Endometrial microvascular endothelial cells (primary cell): ENCODE measurements around the gene AP3D1. TPM values are rescaled to one million over a fixed set of nuclear protein-coding genes. Genes with fewer than 3 reads are reported as not detected.

Experiments
- in situ Hi-C: cut with HindIII; loops from 2 replicates; pipeline ENCODE4 v1.10.0; 2017; ENCODE audit warnings: low sequenced_read_pairs, low pct_unique_long_range_greater_than_20kb; ENCODE audit errors: inconsistent ontology term
- total RNA-seq: library from RNA; depleted of rRNA; stranded (reverse); fragments of >200 nt; gene quantifications from one replicate; pipeline ENCODE4 v1.2.3, GENCODE V29; 2015; ENCODE audit errors: inconsistent ontology term

The AP3D1 gene
- total RNA-seq, 1 donor from 2014 or later, result 103 TPM

DNA sequence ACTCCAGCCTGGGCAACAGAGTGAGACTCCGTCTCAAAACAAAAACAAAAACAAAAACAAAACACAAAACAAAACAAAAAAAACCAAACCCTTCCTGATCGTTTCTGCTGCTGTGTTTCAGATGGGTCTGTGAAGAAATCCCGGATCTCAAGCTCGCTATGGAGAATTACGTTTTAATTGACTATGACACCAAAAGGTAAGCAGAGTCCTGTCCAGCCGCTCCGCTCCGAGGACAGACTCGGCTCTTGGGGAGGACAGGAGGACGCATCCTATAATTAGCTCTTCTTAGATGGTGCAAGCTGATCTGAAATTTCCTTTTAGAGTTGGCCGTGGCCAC, 34.3 kb upstream of the AP3D1 start:
- in situ Hi-C loops, result no loop called here

DNA sequence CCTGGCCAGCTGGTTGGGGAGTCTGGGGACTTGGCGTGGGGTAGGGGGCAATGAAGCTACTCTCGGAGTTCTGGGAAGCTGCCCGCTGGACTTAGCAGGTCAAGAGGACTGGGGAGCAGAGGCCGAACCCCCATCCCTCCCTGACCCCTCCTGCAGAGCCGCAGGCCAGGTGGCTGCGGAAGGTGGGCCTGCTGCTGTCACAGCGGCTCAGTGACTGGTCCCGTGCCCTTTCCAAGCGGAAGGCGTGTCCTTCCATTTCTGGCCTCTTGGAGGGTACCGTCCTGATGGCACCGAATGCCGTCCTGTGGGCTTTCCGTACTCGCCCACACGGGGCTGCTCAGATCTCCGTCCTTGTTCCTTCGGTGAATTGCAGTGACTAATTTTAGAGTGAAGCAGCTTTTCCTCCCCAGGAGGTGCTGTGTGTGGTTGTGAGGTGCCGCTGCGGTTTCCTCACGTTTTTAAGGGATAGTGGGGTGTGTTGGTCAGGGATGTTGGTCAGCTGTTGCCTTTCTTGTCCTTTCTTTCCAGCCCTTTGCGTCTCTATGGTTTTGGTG, 33.1 kb upstream of the AP3D1 start:
- in situ Hi-C loops, result no loop called here

DNA sequence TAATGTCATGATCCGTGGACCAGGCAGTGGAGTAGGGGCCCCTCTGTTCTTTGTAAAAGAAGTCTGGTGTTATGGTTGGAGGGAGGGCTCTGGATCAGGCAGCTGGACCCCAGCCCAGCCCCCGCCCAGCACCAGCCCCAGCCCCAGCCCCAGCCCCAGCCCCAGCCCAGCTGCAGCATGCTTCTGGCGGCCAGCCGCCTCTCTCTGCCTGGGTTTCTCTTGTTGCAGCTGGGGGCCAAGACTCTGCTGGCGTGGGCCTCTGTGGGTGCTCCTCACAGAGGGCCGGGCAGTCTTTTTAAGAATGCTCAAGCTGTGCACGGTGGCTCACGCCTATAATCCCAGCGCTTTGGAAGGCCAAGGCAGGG, 30.2 kb upstream of the AP3D1 start:
- in situ Hi-C loops, result no loop called here

DNA sequence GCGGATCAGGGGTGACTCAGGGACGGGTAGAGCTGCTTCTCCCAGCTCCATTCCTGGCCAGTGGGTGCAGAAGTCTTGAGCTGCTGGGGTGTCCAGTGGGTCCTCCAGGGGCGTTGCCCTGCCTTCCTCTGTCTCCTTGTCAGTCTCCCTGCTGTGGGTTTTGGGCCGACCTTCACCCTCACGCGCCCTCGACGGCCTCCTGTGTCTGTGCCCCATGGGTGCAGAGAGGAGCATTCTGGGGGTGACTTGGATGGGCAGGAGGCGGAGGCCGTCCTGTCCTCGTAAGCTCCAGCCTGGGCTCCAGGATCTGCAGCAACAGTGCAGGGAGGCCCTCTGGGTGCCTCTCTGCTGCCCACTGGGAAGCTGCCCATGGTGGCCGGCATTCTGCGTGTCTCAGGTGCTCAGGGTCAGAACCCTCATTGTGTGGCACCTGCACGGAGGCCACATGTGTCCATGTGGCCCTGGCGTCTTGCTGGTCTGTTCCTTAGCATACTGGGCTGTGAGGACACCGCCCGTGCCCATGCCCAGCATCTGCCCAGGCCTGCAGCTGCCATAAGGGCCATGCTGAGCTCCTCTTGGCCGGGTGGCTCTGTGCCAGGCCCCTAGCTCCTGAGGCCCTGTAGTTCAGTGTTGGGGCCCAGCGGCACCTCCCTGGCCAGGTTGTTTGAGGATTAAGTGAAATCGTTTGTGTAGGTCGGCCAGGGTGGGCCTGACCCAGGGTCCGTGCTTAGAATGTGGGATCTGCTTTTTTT, 29.7 kb upstream of the AP3D1 start:
- in situ Hi-C loops, result no loop called here

DNA sequence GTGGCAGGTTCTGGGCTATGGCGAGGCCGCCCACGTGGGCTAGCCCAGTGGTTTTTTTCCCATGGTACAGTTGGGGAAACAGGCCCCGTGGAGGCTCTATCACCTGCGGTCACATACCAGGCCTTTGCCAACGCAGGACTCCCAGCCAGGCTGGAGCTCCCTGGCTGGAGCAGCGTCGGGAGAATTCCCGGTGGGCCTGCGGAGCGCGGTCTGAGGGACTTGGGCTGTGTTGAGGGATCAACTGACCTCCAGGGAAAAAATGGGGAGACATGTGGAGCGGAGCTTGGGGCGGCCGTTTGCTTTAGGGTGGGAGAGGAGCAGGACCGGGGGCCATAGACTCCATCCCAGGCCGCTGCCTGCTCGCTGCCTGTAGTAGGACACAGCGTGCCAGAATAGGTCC, 28.7 kb upstream of the AP3D1 start:
- in situ Hi-C loops, result no loop called here

DNA sequence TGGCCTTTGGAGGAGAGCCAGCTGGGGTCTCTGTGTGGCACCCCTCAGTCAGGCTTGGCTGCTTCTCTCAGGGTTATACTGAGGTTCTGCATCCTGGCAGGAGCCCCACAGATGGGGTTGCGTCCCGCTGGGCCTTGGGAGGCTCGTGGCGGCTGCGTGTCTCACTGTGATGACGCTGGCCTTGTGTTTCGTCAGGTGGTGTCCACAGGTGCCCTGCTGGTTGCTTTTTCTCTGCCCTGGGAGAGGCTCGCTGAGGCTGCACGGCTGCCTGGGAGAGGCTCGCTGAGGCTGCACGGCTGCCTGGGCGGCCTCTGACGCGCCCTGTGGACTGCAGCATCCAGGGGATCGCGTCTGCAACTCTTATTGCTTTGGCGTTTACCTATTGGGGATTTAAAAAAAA, 27.7 kb upstream of the AP3D1 start:
- in situ Hi-C loops, result no loop called here

DNA sequence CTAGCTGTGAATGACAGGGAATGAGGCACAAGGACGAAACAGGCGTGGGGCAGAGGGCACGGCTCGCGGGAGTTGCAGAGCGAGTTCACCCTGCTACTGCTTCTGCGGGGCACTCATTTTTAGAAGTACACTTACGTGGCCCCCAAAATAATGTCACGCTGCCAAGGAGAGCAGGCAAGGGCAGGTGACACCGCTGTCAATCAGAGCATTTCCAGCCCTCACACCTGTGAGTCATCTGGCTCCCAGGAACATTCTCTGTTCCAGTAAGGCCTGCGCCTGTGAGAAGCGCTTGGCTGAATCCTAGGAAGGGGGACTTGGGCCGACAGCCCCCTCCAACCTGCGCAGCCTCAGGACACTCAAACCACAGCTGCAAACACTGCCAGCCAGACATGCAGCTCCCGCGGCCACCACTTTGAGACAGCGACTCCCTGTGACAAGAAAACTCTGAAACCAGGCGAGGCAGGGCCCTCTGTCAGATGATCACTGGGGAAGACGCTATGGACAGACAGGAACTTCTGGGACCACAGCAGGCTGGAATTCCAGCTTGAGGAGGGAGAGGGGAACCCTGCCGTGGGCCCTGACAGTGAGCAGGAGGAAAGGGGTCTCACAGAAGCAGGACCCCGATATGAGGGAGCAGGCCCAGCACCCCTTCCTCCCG, 25.1 kb upstream of the AP3D1 start:
- in situ Hi-C loops, result no loop called here

DNA sequence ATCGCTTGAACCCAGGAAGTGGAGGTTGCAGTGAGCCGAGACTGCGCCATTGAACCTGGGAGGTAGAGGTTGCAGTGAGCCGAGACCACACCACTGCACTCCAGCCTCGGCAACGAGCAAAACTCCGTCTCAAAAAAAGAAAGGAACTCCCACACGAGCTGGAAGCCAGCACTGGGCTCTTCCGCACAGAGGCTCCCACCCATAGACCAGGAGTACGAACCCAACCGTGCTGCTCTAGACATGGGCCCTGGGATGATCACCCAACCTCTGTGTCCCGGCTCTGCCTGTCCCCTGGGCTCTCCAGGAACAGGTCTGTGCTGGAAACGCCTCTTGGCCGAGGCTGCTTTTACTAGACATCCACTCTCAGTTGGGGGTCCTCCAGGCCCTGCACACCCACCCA, 24.4 kb upstream of the AP3D1 start:
- in situ Hi-C loops, result no loop called here

DNA sequence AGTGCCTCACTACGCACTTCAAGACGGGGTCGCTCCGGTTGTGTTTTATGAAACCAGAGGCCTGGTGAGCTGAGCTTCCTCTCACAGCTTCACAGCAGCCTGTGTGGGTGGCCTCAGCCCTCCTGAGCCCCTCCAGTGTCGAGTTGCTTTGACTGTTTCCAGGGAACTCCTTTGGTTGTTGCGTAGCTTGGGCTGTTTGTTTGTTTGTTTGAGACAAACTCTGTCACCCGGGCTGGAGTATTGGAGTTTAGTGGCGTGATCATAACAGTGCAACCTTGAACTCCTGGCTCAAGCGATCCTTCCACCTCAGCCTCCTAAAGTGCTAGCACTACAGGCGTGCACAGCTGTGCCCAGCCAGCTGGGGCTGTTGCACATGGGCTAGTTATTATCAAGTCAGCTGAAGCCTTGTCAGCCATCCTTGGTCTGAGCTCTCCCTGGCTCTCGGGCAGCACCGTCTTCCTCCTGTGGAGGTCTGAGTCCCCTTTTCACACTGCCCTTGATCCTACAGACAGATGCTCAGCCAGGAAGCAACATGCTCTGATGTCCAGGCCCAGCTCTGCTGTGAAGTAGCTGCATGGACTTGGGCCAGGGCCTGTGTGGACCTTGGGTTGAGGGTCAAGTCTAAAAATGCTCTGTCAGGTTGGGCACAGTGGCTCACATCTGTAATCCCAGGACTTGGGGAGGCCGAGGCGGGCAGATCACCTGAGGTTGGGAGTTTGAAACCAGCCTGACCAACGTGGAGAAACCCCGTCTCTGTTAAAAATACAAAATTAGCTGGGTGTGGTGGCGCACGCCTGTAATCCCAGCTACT, 22.6 kb upstream of the AP3D1 start:
- in situ Hi-C loops, result no loop called here

DNA sequence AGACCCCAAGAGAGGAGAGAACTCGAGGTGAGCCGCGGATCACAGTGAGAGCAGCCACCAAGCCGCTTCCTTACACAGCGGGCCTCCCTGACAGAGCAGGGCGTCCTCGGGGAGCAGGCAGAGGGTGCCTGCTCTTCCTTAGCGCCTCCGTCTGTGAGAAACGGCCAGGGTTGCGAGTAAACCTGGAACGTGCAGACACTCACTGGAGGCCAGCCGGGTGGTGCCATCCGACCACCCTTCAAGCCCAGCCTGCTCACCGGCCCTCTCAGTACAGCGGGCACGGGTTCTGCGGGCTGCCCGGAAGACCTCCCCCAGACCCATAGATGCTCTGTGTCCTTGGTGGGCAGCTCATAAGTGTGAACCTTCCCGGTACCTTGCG, 22.0 kb upstream of the AP3D1 start:
- in situ Hi-C loops, result no loop called here

DNA sequence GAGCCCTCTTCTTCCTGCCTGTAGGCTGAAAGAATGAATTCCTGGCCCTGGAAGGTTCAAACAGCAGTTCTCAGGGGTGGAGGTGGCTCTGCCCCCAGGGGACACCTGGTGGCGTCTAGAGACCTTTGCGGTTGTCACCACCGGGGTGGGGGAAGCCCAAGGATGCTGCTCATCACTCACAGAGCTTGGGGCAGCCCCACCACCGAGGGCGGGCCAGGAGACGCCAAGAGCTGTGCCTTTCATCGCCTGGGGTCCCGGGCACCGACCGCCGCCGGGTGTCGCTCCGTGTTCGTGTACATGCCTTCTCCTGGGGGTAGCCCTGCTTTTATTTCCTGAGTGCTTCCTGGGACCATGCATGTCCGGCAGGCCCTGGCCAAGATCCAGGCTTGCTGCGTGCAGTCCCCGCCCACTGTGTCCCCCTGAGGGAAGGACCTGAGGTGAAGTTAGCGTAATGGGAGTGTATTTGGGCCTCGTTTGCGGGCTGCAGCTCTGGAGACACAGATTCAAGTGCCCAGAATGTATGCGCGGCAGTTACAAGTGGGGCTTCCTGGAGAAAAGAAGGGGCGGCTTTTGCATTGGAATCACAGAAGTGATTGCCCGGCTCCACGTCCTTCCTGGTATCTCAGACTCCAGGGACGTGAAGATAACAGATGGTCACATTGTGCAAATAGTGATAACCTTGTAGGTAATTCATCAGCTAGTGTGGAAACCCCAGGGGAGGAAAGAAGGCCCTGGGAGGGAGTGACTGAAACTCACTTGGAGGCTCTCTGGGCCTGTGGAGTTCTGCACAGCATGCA, 20.2 kb upstream of the AP3D1 start:
- in situ Hi-C loops, result no loop called here

DNA sequence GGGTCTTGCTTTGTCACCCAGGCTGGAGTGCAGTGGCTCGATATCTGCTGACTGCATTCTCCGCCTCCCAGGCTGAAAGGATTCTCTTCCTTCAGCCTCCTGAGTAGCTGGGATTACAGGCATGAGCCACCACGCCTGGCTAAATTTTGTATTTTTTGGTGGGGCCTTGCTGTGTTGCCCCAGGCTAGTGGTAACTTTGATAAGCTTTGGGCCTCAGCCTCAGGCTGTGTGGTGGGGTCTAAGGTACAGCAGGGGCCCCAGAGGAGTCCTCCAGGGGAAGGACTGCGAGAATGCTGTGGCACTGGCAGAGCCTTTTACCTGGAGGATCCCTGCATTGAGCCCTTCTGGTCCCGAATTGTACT, 19.6 kb upstream of the AP3D1 start:
- in situ Hi-C loops, result no loop called here

DNA sequence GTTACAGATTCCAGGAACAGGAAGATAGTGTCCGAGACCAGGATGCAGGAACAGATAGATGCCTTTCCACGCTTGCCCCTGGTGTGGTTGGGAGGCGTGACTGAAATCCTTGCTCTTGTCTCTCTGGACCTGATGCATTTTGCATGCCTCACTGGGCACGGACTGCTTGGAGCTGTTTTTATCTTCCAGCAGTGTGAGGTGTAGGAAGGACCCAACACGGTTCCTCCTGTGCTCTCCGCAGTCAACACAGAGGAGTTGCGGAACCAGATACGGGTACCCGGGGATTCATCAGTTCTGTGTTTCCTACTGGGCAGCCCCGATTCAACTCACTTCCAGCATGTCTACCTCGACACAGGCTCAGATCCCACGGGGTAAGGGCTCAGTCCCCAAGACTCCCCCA, 18.9 kb upstream of the AP3D1 start:
- in situ Hi-C loops, result no loop called here

DNA sequence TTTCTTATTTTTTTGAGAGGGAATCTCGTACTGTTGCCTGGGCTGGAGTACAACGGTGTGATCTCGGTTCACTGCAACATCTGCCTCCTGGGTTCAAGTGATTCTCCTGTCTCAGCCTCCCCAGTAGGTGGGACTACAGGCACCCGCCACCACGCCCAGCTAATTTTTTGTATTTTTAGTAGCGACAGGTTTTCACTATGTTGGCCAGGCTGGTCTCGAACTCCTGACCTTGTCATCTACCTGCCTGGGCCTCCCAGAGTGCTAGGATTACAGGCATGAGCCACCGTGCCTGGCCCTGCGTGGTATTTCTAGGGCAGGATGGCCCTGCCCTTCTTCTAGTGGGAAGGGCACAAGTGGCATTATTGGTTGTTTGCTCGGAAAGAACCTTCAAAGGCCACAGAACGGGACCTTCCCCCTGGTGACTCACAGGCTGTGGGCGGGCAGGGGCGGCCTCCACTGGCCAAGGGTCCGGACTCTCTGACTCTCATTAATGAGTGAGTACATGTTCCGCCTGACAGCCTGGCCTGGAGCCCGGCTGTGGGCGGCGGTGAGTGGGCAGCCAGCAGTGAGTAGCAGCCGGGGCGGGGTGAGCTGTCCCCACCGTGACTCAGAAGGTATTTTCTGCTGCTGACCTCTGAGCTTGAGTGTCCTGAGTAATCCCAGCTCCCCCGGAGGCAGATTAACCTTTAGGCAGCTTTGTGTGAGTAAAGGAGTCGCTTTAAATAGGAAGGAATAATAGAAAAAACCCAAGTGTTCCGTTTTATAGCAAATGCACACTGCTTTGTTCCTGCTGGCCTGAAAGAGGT, 17.5 kb upstream of the AP3D1 start:
- in situ Hi-C loops, result no loop called here

DNA sequence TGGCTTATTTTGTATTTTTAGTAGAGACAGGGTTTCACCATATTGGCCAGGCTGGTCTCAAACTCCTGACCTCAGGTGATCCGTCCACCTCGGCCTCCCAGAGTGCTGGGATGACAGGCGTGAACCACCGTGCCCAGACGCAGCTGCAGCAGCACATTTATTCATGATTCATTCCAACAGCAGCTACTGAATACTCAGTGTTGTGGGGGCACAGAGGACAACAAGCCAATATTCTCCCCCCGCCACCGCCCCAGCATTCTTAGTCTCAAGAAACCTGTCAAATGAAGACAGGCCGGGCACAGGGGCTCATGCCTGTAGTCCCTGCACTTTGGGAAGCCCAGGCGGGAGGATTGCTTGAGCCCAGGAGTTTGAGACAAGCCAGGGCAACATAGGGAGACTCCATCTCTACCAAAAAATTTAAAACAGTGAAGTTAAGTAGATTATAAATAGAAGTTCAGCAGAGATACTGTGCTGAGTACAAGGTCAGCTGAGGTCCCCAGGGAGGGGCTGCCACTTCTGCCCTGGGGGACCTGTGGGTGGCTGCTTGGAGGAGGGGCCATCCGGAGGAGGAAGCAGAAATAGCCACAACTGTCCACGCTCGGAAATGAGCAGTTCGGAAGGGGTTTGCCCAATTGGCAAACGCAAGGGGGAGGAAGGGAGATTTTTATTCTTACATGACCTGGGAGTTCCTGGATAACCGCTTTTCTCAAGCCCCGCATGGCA, 16.7 kb upstream of the AP3D1 start:
- in situ Hi-C loops, result no loop called here

DNA sequence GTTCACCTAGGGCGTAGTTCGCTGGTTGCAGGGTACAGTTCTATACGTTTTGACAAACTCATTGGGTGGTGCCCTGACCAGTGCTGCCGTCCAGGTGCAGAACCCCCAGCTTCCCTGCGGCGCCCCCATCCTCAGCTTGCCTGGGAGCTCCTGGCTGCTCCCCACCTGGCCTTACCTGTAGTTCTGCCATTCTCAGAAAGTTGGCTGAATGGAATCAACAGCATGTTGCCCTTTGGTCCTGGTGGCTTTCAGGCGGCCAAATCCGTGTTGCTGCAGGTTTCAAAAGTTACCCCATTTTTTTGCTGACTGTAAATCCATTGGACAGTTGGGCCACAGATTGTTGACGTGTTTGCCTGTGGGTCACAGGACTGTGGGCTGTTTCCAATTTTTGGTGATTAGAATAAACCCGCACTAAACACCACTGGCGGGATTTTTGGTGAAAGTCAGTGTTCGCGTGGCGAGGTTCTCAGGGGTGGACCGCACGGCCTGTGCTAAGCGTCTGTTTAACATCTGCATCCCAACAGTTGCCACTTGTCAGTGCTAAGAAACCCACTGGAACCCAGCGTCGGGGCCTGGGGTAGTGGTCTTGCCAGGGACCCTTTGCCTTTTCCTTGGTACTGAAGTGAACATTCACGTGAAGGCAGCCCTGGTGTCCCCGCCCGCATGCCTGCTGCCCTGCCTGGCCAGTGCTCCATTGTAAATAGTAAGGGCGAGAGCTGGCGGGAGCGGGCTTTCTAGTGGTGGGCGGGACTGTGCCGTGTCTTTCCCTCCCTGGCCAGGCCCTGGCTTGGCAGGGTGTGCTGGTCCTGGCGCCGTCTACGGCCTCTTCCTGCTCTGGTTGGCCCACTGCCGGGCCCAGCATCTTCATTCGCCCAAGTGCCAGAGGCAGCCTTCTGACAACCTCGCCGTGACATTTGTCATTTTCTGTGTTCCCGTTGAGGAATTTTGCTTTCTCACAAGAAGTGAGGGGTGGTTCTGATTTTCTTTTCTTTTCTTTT, 15.7 kb upstream of the AP3D1 start:
- in situ Hi-C loops, result no loop called here
